AG04449 (cell line): ENCODE data around the gene WDR27.
A peak's percentile ranks its signal among the peaks of the same experiment; 100 is the strongest.

Source experiments
- CTCF ChIA-PET: fragments of 350-600 bp; formaldehyde crosslinking; extraction: SDS; loops from one replicate; lab custom pipeline; 2021; ENCODE audit warnings: antibody characterized with exemption; lab: Yijun Ruan, JAX
- POLR2A ChIA-PET: fragments of 400-600, 350-600 bp; formaldehyde crosslinking; extraction: SDS; loops from one replicate; lab custom pipeline; 2020; ENCODE audit warnings: antibody characterized with exemption, inconsistent platforms; lab: Yijun Ruan, JAX
- DNase-seq: peaks from one replicate; pipeline ENCODE4 v3.0.0-alpha.2; 2010; ENCODE audit warnings: low read depth, low spot score
- H3K4me3 ChIP-seq: 2 replicates; pipeline ENCODE4 v1.5.1; 2011; ENCODE audit warnings: low read depth, mild to moderate bottlenecking, control low read depth, low read length
- TF ChIP-seq, protein P1 (sequence below): IDR thresholded peaks from one replicate; pipeline ENCODE4 v1.5.1; 2011; ENCODE audit warnings: mild to moderate bottlenecking, moderate library complexity, low read length, control low read depth, inconsistent platforms; ENCODE audit not compliant: insufficient read depth; ENCODE audit errors: missing control alignments

Gene WDR27

DNA sequence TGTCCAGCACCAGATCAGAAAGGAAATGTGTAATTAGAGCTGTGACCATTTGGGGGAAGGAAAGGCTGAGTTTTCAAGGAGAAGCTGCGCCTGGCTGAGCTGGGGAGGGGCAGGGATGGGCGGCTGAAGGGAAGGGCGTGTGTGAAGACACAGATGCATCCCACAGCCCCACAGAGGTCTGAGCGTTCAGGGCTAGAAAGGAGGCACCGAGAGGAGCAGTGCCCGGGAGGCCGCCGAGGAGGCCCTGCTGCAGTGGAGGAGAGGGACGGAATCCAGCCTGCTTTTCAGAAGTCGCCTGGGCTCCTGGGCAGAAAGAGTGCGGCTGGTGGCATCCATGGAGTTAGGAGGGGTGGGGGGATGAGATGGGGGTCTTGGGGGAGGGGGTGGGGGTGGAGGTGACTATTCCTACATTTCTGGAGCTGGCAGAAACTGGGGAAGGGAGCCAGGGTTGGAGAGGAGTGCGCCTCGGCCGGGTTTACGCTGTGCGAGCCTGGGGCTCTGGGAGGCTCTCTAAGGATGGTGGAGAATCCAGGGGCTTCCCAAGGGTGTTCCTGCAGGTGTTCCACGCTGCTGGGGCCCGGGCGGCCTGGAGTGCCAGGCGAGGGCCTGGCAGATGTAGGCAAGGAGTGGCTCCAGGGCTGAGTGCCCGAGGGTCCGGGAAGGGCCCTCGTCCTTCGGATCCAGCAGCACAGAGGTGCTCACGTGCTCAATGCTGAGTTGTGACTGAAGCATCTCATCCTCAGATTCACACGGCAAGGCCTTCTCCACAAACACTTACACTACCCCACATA, 41.8 kb downstream of the WDR27 start:
- CTCF ChIA-PET = interaction anchor here (0.6 kb wide), 1 partner anchor 9 kb away, joined by 3 read pairs; no protein-coding TSS in a partner anchor

DNA sequence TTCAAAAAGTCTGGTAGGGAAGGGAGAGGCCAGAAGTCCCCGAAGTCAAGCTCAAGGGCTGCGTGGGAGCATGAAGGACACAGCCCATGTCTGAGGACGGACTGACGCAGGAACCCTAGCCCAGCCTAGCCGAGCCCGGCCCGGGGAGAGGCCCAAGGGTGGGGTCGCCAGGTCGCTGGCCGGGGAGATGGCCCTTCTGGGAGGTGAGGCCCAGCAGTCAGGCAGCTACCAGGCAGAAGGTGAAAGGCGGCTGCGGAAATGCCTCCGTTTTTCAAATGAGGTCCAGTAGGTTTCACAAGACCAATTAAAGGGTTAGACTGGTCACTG, 44.6 kb downstream of the WDR27 start:
- CTCF ChIA-PET = interaction anchor here (1.1 kb wide), 1 partner anchor 17 kb away, joined by 3 read pairs; no protein-coding TSS in a partner anchor

More for the DNA sequence above, 41.8 kb downstream of the WDR27 start:
- no peak for DNase-seq
- POLR2A ChIA-PET = no interaction called here
- H3K4me3 ChIP-seq = no peak overlapping the region
- TF ChIP-seq, protein P1, sequence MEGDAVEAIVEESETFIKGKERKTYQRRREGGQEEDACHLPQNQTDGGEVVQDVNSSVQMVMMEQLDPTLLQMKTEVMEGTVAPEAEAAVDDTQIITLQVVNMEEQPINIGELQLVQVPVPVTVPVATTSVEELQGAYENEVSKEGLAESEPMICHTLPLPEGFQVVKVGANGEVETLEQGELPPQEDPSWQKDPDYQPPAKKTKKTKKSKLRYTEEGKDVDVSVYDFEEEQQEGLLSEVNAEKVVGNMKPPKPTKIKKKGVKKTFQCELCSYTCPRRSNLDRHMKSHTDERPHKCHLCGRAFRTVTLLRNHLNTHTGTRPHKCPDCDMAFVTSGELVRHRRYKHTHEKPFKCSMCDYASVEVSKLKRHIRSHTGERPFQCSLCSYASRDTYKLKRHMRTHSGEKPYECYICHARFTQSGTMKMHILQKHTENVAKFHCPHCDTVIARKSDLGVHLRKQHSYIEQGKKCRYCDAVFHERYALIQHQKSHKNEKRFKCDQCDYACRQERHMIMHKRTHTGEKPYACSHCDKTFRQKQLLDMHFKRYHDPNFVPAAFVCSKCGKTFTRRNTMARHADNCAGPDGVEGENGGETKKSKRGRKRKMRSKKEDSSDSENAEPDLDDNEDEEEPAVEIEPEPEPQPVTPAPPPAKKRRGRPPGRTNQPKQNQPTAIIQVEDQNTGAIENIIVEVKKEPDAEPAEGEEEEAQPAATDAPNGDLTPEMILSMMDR = no peak

DNA sequence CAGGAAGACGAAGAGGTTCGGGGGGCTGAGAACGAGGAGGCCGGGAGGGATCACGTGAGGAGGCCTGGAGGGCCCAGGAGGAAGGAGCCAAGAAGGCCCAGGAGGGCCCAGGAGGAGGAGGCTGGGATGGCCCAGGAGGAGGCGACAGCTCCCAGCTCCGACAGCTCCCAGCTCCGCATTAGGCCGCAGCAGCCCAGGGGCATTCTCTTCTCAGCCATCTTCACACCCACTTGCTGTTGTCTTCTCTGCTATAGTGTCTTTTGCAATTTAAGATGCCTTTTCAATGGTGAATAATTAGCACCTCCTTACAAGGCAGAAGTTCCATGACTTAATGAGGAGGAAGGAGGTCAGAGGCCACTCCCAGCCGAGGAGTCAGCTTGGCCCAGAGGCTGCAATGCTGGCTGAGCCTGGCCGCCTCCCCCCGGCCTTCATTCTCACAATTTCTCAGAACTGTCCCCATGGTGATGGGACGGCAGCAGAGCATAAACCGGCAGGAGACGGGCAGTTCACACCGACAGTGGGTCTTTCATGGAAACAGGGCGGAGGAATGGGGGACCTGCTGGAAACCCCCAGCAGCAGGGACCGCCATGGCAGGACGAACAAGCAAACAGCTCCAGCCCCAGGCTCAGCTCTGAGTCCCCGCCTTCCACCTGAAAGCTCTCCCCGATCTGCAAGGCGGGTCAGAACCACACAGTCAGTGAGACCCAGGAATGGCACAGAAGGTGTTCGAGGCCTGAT, 45.1 kb downstream of the WDR27 start:
- CTCF ChIA-PET = interaction anchor here (0.7 kb wide), 1 partner anchor 42 kb away, joined by 3 read pairs; no protein-coding TSS in a partner anchor
- no peak for DNase-seq
- POLR2A ChIA-PET = no interaction called here
- TF ChIP-seq, protein P1 = no peak
- no peak overlapping the region for H3K4me3 ChIP-seq

More for the DNA sequence above, 44.6 kb downstream of the WDR27 start:
- TF ChIP-seq, protein P1 = no peak
- no peak overlapping the region for H3K4me3 ChIP-seq
- POLR2A ChIA-PET = no interaction called here
- DNase-seq = no peak

DNA sequence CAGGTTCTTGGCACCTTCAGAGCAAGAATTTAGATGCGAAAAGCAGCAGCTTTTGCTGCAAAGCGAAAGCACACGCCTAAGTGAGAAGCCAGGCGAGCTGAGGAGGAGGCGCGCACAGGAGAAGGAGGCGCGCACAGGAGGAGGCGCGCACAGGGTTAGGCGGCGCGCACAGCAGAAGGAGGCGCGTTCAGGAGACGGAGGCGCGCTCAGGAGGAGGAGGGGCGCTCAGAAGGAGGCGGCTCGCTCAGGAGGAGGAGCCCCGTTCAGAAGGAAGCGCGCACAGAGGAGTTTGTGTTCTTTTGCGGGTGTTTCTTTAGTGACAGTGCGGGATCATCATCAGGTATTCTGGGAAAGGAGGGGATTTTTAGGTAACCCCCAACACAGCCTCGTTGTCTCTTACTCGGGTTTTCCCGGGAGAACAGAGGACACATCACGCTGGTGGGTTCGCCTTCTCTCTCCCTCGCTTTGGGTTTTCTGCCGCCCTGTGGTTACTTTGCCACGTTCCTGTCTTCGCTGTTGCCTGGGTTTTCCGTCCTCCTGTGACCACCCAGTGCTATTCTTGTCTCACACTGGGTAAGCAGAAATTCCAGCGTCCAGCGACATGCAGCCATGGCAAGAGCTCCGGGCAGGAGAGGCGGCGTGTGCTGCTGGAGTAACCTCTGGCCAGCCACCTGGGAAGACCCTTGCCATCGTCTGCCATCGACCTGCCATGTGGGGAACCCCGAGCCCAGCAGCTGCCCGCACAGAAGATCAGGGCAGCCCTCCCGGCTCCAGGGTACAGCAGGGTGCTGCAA, 47.0 kb downstream of the WDR27 start:
- ChIA-PET CTCF (interaction anchor here (1.3 to 1.9 kb wide), 2 partner anchors 15 to 697 kb away, joined by 3 to 4 read pairs; no protein-coding TSS in a partner anchor), POLR2A (no interaction called here)
- TF ChIP-seq, protein P1 = peak; percentile 29
- peak; percentile 23 for DNase-seq
- H3K4me3 ChIP-seq = peak overlapping the region; percentile 56

DNA sequence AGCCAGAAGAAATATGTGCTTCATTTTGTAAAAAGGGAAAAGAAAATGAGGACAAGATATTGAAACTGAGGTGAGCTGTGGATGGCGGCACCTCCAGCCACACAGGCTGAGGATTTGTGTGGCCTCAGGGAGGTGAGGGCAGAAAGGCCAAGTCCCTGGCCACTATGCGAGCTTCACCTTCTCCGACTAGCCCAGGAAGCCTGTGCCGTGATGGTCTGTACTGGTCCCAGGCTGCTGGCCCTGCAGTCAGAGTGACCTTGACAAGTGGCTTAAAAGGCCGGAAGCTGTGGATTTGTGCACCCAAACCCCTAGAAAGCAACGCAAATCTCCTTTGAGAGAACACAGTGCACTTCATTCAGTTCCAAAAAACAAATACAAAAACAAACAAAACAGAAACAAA, 48.1 kb downstream of the WDR27 start:
- POLR2A ChIA-PET = no interaction called here
- TF ChIP-seq, protein P1 = no peak
- CTCF ChIA-PET = interaction anchor here (1.3 kb wide), 1 partner anchor 14 kb away, joined by 3 read pairs; no protein-coding TSS in a partner anchor
- no peak for DNase-seq
- H3K4me3 ChIP-seq = no peak overlapping the region; the same call in 1 of the 2 replicates
